ENCODE measurements around the gene RPS24.
"Not testable (repeated sequence)": the region's sequence is repeated elsewhere in the genome, so short reads cannot be mapped to it uniquely, and the experiment has no call there.

The RPS24 gene

GRCh38 chr10:78071857-78072179 is 38.2 kb downstream of the RPS24 start:
- no peak overlapping the region for H3K4me3 ChIP-seq (ENCODE audit: low read depth, low read length)
- TF ChIP-seq CTCF (IDR thresholded peaks at IDR 0.05; ENCODE audit: low read depth, low read length, missing control alignments) = no peak
- no peak for DNase-seq (ENCODE audit: low read depth)

- no peak overlapping the region for H3K4me3 ChIP-seq (ENCODE audit: low read depth, low read length)
- no peak for DNase-seq (ENCODE audit: low read depth)
- no peak for TF ChIP-seq CTCF (IDR thresholded peaks at IDR 0.05; ENCODE audit: low read depth, low read length, missing control alignments)
These were observed 38.8 kb downstream of the RPS24 start for GRCh38 chr10:78072504-78072903.

- DNase-seq (ENCODE audit: low read depth); H3K4me3 ChIP-seq (ENCODE audit: low read depth, low read length): not testable (repeated sequence)
These were observed 42.1 kb downstream of the RPS24 start for GRCh38 chr10:78075806-78076205.

- H3K4me3 ChIP-seq (ENCODE audit: low read depth, low read length) = no peak overlapping the region
- no peak for DNase-seq (ENCODE audit: low read depth)
- no peak for TF ChIP-seq CTCF (IDR thresholded peaks at IDR 0.05; ENCODE audit: low read depth, low read length, missing control alignments)
These were observed 45.1 kb downstream of the RPS24 start for GRCh38 chr10:78078539-78079330.

GRCh38 chr10:78079411-78079810 is 45.7 kb downstream of the RPS24 start:
- no peak for DNase-seq (ENCODE audit: low read depth)
- no peak for TF ChIP-seq CTCF (IDR thresholded peaks at IDR 0.05; ENCODE audit: low read depth, low read length, missing control alignments)
- no peak overlapping the region for H3K4me3 ChIP-seq (ENCODE audit: low read depth, low read length)

- no peak overlapping the region for H3K4me3 ChIP-seq (ENCODE audit: low read depth, low read length)
- DNase-seq (ENCODE audit: low read depth) = no peak
- no peak for TF ChIP-seq CTCF (IDR thresholded peaks at IDR 0.05; ENCODE audit: low read depth, low read length, missing control alignments)
These were observed 47.6 kb downstream of the RPS24 start for GRCh38 chr10:78081292-78081691.

- DNase-seq (ENCODE audit: low read depth) = no peak
- TF ChIP-seq CTCF (IDR thresholded peaks at IDR 0.05; ENCODE audit: low read depth, low read length, missing control alignments) = no peak
- H3K4me3 ChIP-seq (ENCODE audit: low read depth, low read length) = no peak overlapping the region
These were observed 49.0 kb downstream of the RPS24 start for GRCh38 chr10:78082636-78083035.

Measured in GM12864 (cell line).